CD4-positive, alpha-beta T cell (primary cell): Measurements from ENCODE around the gene WDFY3. TPM values are rescaled to one million over a fixed set of nuclear protein-coding genes. Genes with fewer than 3 reads are reported as not detected.

Experiments used
- ATAC-seq: fragments of 200-7000 bp; cut with Tn5 transposase; one replicate; pipeline ENCODE4 v1.10.0; 2022; ENCODE audit warnings: mild to moderate bottlenecking; ENCODE audit not compliant: poor library complexity
- CTCF ChIA-PET: fragments of 350-600 bp; sonication (Branson Sonifier 250); formaldehyde crosslinking; loops from one replicate; lab custom pipeline; 2021; ENCODE audit warnings: antibody characterized with exemption, inconsistent platforms; lab: Charles Lee
- POLR2A ChIA-PET: fragments of 350-600 bp; sonication (Branson Sonifier 250); formaldehyde crosslinking; loops from one replicate; lab custom pipeline; 2021; ENCODE audit warnings: antibody characterized with exemption, inconsistent platforms; lab: Charles Lee
- DNase-seq, 14 experiments: peaks; one replicate each; pipeline ENCODE4 v3.0.0-alpha.2; 2013 to 2020; ENCODE audit warnings: mixed read lengths in 2 of 14
- H3K27ac ChIP-seq, 2 donors: one replicate each; pipeline versions ENCODE4 v1.5.1 to v1.7.0; 2013; ENCODE audit warnings: low read length in 2 of 2, low read depth in 1 of 2, mild to moderate bottlenecking in 1 of 2
- H3K27me3 ChIP-seq, 2 experiments: 1 replicate in 1 of 2; 2 replicates in 1 of 2; pipeline versions ENCODE4 v1.6.1 to v1.7.0; 2013; ENCODE audit warnings: low read length in 2 of 2, control low read depth in 1 of 2, mild to moderate bottlenecking in 1 of 2, moderate library complexity in 1 of 2; ENCODE audit not compliant: insufficient read depth in 2 of 2, control insufficient read depth in 1 of 2
- H3K36me3 ChIP-seq: one replicate; pipeline ENCODE4 v1.6.1; 2013; ENCODE audit warnings: low read length, control low read depth; ENCODE audit not compliant: insufficient read depth
- H3K4me1 ChIP-seq: one replicate; pipeline ENCODE4 v1.6.1; 2013; ENCODE audit warnings: low read length, control low read depth; ENCODE audit not compliant: insufficient read depth
- H3K4me3 ChIP-seq: one replicate; pipeline ENCODE4 v1.5.1; 2013; ENCODE audit warnings: mild to moderate bottlenecking, low read length, moderate library complexity
- H3K9me3 ChIP-seq, 2 experiments: 1 replicate in 1 of 2; 2 replicates in 1 of 2; pipeline versions ENCODE4 v1.6.1 to v1.7.0; 2013; ENCODE audit warnings: low read length in 2 of 2, mild to moderate bottlenecking in 2 of 2, control low read depth in 1 of 2, moderate library complexity in 1 of 2; ENCODE audit not compliant: control insufficient read depth in 1 of 2, insufficient read depth in 1 of 2
- H3K27ac Mint-ChIP-seq: one replicate; pipeline ENCODE4 v1.8.0; 2020; ENCODE audit warnings: mixed read lengths
- H3K27me3 Mint-ChIP-seq: one replicate; pipeline ENCODE4 v1.8.0; 2021; ENCODE audit warnings: mixed read lengths
- H3K36me3 Mint-ChIP-seq: one replicate; pipeline ENCODE4 v1.8.0; 2021; ENCODE audit warnings: low read depth, mixed read lengths
- H3K4me1 Mint-ChIP-seq: one replicate; pipeline ENCODE4 v1.8.0; 2021; ENCODE audit warnings: low read depth, mixed read lengths
- H3K4me3 Mint-ChIP-seq: one replicate; pipeline ENCODE4 v1.8.0; 2020; ENCODE audit warnings: mild to moderate bottlenecking, mixed read lengths
- H3K9me3 Mint-ChIP-seq: one replicate; pipeline ENCODE4 v1.8.0; 2020; ENCODE audit warnings: mixed read lengths
- CTCF ChIP-seq: fragments of 200-600 bp; IDR thresholded peaks from one replicate; pipeline ENCODE4 v1.8.0; 2022; ENCODE audit warnings: antibody characterized with exemption, mild to moderate bottlenecking
- intact Hi-C, 2 experiments: fragments of 100-400 bp; cut with DNase I in 1 of 2; cut with micrococcal nuclease in 1 of 2; formaldehyde crosslinking; loops; one replicate each; pipeline versions ENCODE4 v1.15.1 to v1.9.0; 2023 to 2025; cut with DNase I, micrococcal nuclease
- total RNA-seq, 174 experiments: library from RNA in 2 of 174; stranded (reverse) in 2 of 174; gene quantifications; one replicate each; pipeline ENCODE4 v1.2.3 and lab custom pipeline; 2021 to 2026

Gene WDFY3
- total RNA-seq, 2 experiments from 2014 or later, result 0.60 to 0.75 TPM

GRCh38 chr4:84751707-84752106 lies 214.8 kb downstream of the WDFY3 start:
- Histone ChIP-seq H3K4me1 (no peaks in the 10 kb centered on the region), H3K27ac (no peak overlapping the region), H3K36me3 (no peaks in the 10 kb centered on the region), H3K27me3 (no peaks in the 10 kb centered on the region), H3K9me3 (no peaks in the 10 kb centered on the region), H3K4me3 (no peak overlapping the region)
- POLR2A ChIA-PET, result no interaction called here
- TF ChIP-seq CTCF, result no peak
- Mint-ChIP-seq H3K4me1 (no peaks in the 10 kb centered on the region), H3K4me3 (no peak overlapping the region), H3K27ac (no peak overlapping the region), H3K36me3 (no peaks in the 10 kb centered on the region), H3K9me3 (no peaks in the 10 kb centered on the region), H3K27me3 (peaks cover 9% of the 10 kb centered on the region)
- CTCF ChIA-PET, result no interaction called here
- DNase-seq (no peak), ATAC-seq (no peak)
- intact Hi-C loops, result loop anchor here in 1 of 2 experiments (2.0 kb wide), 1 partner anchor 219 kb away; no protein-coding TSS in a partner anchor

DNA sequence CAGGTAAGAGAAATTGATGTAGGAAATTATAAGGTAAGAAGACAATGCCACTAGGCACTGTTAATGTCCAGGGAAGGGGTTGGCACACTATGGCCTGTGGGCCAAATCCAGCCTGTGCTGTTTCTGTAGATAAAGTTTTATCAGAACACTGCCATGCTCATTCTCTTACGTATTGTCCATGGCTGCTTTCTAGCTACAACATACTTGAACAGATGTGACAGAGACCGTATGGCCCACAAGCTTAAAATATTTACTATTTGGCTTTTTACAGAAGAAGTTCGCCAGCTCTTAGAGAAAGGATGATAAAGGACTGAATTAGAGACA lies 215.6 kb downstream of the WDFY3 start:
- H3K27me3 Mint-ChIP-seq, result peaks cover 9% of the 10 kb centered on the region
- TF ChIP-seq CTCF, result no peak
- no peaks in the 10 kb centered on the region for H3K4me1 Mint-ChIP-seq
- H3K9me3 Mint-ChIP-seq, result no peaks in the 10 kb centered on the region
- no peaks in the 10 kb centered on the region for H3K36me3 Mint-ChIP-seq
- POLR2A ChIA-PET, result no interaction called here
- CTCF ChIA-PET, result interaction anchor here (1.3 kb wide), 1 partner anchor 9 kb away, joined by 3 read pairs; no protein-coding TSS in a partner anchor
- no peak for DNase-seq
- no peaks in the 10 kb centered on the region for H3K4me1 ChIP-seq
- H3K36me3 ChIP-seq, result no peaks in the 10 kb centered on the region
- no peak overlapping the region for H3K27ac Mint-ChIP-seq
- intact Hi-C loops, result loop anchor here in 1 of 2 experiments (2.0 kb wide), 1 partner anchor 220 kb away; no protein-coding TSS in a partner anchor
- no peak overlapping the region for H3K4me3 ChIP-seq
- ATAC-seq, result no peak
- no peaks in the 10 kb centered on the region for H3K27me3 ChIP-seq
- no peaks in the 10 kb centered on the region for H3K9me3 ChIP-seq
- no peak overlapping the region for H3K27ac ChIP-seq
- no peak overlapping the region for H3K4me3 Mint-ChIP-seq

DNA sequence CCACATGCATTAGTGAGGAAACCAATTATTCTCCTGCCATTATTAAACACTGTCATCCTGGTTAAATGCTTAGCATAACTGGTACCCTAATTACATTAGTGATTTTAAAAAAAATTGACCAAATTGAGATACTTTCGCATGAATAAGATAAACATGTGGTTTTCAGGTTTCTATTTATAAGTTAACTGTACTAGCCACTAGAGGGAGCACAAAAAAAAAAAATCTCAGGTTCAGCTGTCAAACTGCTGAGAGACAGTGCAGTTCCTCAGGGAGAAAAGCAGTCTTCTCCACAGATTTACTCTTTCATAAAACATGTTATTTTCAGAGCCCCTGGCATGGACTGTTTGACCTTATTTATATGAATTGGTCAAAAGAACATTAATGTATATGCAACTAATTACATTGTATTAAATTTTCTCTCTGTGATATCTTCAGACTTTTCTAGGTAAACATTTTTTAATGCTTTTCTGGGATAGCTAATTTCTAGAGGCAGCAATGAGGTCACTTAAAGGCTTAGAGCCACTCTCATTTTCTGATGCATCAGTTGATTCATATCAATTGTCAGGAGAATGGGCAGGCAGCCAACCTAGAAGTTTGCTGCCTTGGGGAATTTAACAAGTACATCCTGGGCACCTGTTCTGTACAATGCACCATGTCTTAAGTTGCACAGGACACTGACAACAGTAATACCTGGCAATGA lies 216.1 kb downstream of the WDFY3 start:
- intact Hi-C loops, result loop anchor here in 1 of 2 experiments (2.0 kb wide), 1 partner anchor 220 kb away; no protein-coding TSS in a partner anchor
- ATAC-seq, result no peak

More for the DNA sequence above, 216.1 kb downstream of the WDFY3 start:
- no peak overlapping the region for H3K27ac ChIP-seq
- DNase-seq, result peak in 2 of 14 experiments; percentile 22 to 24
- H3K27me3 ChIP-seq, result no peaks in the 10 kb centered on the region
- no peaks in the 10 kb centered on the region for H3K36me3 ChIP-seq
- no peaks in the 10 kb centered on the region for H3K4me1 ChIP-seq
- peak; percentile 76 for TF ChIP-seq CTCF
- POLR2A ChIA-PET, result no interaction called here
- Mint-ChIP-seq H3K4me1 (no peaks in the 10 kb centered on the region), H3K9me3 (no peaks in the 10 kb centered on the region), H3K36me3 (no peaks in the 10 kb centered on the region), H3K27ac (no peak overlapping the region), H3K27me3 (peaks cover 9% of the 10 kb centered on the region), H3K4me3 (no peak overlapping the region)
- CTCF ChIA-PET, result interaction anchor here (1.3 kb wide), 1 partner anchor 8 kb away, joined by 3 read pairs; no protein-coding TSS in a partner anchor
- no peaks in the 10 kb centered on the region for H3K9me3 ChIP-seq
- no peak overlapping the region for H3K4me3 ChIP-seq
